Stimulated activated CD4-positive, alpha-beta T cell treated with anti-CD3 and anti-CD28 coated beads, Interleukin-1b, Interleukin-23, amount 100 ng/mL, for 4 hours (primary cell): ENCODE results near the gene QPCT.
A peak's percentile ranks its signal among the peaks of the same experiment; 100 is the strongest.

ENCODE experiments used
- DNase-seq, 2 donors: peaks; one replicate each; pipeline ENCODE4 v3.0.0-alpha.2; 2020; ENCODE audit warnings: low read depth in 2 of 2

Gene QPCT

GRCh38 chr2:37324786-37325624 is 19.4 kb upstream of the QPCT start, which contains the start of gene PRKD3:
PRKD3 (minus strand) TSS chr2:37324833; CDS start chr2:37316524, 8,309 bp downstream.
- peak; percentile 50 to 63 for DNase-seq

- DNase-seq, result no peak
Observed at GRCh38 chr2:37325625-37326071, 18.8 kb upstream of the QPCT start.

GRCh38 chr2:37326285-37326684 is 18.1 kb upstream of the QPCT start:
- no peak for DNase-seq

GRCh38 chr2:37326866-37327634 is 17.4 kb upstream of the QPCT start:
- DNase-seq, result no peak

- DNase-seq, result no peak
Observed at GRCh38 chr2:37330681-37331080, 13.7 kb upstream of the QPCT start.

- no peak for DNase-seq
Observed at GRCh38 chr2:37332560-37332959, 11.9 kb upstream of the QPCT start.

GRCh38 chr2:37333256-37333655 is 11.2 kb upstream of the QPCT start:
- no peak for DNase-seq

- no peak for DNase-seq
Observed at GRCh38 chr2:37335604-37336003, 8.8 kb upstream of the QPCT start.

- no peak for DNase-seq
Observed at GRCh38 chr2:37337620-37338280, 6.7 kb upstream of the QPCT start.

GRCh38 chr2:37338933-37339332 is 5.5 kb upstream of the QPCT start:
- no peak for DNase-seq

- DNase-seq, result no peak
Observed at GRCh38 chr2:37340637-37341036, 3.8 kb upstream of the QPCT start.

- no peak for DNase-seq
Observed at GRCh38 chr2:37342591-37343220, 1.7 kb upstream of the QPCT start.

GRCh38 chr2:37343537-37344434 is 644 bp upstream of the QPCT start:
- no peak for DNase-seq

GRCh38 chr2:37348155-37348554 is 3.7 kb downstream of the QPCT start:
- no peak for DNase-seq

- DNase-seq, result no peak
Observed at GRCh38 chr2:37349231-37349860, 4.9 kb downstream of the QPCT start.

- DNase-seq, result no peak
Observed at GRCh38 chr2:37350034-37350433, 5.6 kb downstream of the QPCT start.

- DNase-seq, result no peak
Observed at GRCh38 chr2:37354531-37354930, 10.1 kb downstream of the QPCT start.

GRCh38 chr2:37355735-37356134 is 11.3 kb downstream of the QPCT start:
- DNase-seq, result no peak

- no peak for DNase-seq
Observed at GRCh38 chr2:37356299-37356698, 11.9 kb downstream of the QPCT start.

- DNase-seq, result no peak
Observed at GRCh38 chr2:37357069-37357468, 12.6 kb downstream of the QPCT start.
